HEK293T (cell line): ENCODE measurements around the gene DIAPH1.

Source experiments
- L3MBTL2 ChIP-seq: fragments of 450-650 bp; conservative IDR thresholded peaks from 2 replicates; pipeline ENCODE4 v1.6.1; 2016; ENCODE audit warnings: mild to moderate bottlenecking
- LEF1 ChIP-seq: fragments of 450-650 bp; IDR thresholded peaks from 2 replicates; pipeline ENCODE4 v1.6.1; 2017; ENCODE audit warnings: mild to moderate bottlenecking, borderline replicate concordance
- TARDBP ChIP-seq: fragments of 450-650 bp; IDR thresholded peaks from 2 replicates; pipeline ENCODE4 v1.6.1; 2016

GRCh38 chr5:141636413-141637122, 17.8 kb upstream of the DIAPH1 start, which contains the start of the genes HDAC3 and RELL2:
- TF ChIP-seq L3MBTL2: no peak
- no peak for TF ChIP-seq TARDBP
- TF ChIP-seq LEF1: no peak
